Activated CD8-positive, alpha-beta memory T cell treated with anti-CD3 and anti-CD28 coated beads, Interleukin-2, amount 50 U/mL, for 1 hour (primary cell): ENCODE data around the gene RHOB.
"Not testable (repeated sequence)": the region's sequence is repeated elsewhere in the genome, so short reads cannot be mapped to it uniquely, and the experiment has no call there.

Experiments used
- DNase-seq: peaks from one replicate; pipeline ENCODE4 v3.0.0-alpha.2; 2020; ENCODE audit errors: extremely low read depth

Gene RHOB

DNA sequence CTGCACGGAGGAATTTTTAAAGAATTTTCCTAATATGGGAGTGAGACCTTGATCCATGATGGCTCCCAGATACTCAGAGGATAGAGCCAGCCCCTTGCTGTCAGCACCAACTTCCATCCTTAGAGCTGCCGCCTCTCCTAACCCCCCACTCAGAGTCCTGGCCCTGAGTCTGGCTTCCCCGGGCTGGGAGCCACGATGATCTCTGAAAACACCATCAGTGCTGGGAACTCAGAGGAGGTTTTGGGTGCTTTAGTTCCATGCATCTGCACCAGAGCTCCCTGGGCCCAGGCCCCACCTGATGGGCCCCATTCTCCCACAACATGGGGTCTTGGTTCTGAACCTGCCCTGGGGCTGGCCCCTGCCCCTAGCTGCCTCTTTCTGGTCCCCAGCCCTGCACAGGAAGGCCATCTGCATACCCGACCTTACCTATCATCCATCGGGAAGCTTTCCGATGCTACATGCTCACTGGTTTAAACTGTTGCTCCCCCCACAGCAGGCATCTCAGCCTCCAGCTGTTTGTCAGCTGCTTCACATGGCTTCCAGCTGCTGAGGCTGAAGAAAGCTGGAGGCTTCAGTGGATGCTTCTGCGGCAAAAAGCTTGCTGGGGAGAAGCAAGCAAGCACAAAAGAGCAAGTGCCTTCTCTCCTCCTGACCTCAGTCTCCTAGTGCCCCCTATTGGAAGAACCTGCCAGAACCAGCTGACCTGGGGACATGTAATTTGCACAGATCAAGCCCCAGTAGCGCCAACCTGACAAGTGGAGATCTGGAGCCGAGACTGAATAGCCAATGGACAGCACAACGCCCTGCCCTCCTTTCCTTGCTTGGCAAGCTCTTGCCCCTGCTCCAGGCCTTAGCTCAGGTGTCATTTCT, 24.2 kb upstream of the RHOB start:
- DNase-seq: no peak

DNA sequence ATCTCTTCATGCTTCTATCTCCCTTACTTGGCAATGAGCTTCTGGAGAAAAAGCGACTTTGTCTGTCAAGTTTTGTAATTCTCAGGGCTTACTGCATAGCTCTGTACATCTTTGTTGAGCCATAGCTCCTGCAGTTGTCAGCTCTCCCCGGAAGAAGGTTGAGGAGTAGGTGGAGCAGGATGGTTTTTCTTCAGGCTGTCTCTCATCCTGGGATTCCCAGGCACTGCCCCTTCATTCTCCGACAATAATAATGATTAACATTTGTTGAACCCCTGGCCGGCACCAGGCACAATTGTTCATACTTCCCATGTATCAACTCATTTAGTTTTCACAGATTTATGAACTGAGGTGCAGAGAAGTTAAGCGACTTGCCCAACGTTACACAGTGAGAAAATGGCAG, 23.5 kb upstream of the RHOB start:
- no peak for DNase-seq

- no peak for DNase-seq
These were observed 23.0 kb upstream of the RHOB start for GRCh38 chr2:20423847-20424246.

GRCh38 chr2:20424300-20425290, 22.3 kb upstream of the RHOB start:
- DNase-seq: no peak

GRCh38 chr2:20425371-20425881, 21.4 kb upstream of the RHOB start:
- DNase-seq: no peak

DNA sequence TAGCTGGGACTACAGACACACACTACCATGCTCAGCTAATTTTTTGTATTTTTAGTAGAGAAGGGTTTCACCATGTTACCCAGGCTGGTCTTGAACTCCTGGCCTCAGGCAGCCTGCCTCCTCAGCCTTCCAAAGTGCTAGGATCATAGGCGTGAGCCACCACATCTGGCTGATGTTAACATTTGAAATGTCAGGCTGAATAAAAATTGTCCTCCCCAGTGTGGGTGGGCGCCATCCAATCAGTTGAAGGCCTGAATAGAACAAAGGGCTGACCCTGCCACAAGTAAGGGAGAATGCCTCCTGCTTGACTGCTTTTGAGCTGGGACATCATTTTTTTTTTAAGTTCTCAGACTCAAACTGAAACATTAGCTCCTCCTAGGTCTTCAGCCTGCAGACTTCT, 21.0 kb upstream of the RHOB start:
- DNase-seq: no peak

- no peak for DNase-seq
These were observed 18.8 kb upstream of the RHOB start for GRCh38 chr2:20427931-20428526.

DNA sequence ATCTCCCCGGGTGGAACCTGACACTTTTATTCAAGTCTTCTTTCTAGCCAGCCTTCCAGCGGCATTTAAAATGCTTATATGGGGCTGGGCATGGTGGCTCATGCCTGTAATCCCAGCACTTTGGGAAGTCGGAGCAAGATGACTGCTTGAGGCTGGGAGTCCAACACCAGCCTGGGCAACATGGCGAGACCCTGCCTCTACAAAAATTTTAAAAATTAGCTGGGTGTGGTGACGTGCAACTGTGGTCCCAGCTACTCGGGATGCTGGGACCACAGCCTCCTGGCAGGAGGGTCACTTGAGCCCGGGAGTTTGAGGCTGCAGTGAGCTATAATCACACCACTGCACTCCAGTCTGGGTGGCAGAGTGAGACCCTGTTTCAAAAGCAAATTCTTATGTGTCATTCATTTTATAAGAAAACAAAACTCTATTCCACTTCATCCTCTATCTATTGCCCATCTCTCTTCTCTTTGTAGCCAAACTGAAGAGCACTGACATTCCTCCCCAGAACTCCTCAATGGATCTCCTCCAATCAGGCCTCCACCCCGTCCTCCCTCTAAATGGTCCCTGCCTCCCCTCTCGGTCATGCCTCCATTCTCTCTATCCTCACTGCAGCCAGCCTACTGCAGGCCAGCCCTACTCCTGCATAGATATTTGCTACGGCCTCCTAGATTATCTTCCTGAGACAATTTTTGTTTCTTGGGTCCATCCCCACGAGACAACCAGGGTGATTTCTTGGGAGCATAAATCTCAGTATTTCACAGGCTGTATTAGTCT, 18.0 kb upstream of the RHOB start:
- DNase-seq: no peak

DNA sequence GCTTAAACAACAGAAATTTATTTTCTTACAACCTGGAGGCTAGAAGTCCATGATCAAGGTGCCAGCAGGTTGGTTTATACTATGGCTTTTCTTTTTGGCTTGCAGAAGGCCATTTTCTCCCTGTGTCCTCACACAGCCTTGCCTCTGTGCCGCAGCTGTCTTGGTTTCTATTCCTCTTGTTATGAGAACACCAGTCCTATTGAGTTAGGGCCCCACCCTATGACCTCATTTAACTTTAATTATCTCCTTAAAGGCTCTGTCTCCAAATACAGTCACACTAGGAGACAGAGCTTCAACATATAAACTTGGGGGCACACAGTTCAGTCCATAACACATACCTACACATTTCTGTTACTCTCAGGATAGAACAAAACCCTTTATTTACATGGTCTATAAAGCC, 17.3 kb upstream of the RHOB start:
- DNase-seq: no peak

DNA sequence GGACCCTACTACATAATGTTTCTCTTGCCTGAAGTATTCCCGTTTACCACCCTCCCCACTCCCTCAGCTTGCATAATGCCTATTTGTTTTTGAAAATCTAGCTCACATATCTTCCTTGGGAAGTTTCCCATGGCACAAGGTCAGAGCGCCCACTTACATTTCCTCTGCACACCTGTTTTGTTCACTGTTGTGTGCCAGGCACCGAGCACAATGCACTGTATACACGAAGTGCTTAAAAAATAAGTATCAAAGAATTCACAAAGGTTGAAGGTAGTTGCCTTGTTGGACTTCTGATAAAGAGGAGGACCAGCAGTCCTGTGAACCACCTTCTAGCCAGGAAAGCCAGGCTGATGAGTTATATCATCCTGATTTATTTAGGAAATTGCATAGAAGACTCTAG, 16.8 kb upstream of the RHOB start:
- no peak for DNase-seq

DNA sequence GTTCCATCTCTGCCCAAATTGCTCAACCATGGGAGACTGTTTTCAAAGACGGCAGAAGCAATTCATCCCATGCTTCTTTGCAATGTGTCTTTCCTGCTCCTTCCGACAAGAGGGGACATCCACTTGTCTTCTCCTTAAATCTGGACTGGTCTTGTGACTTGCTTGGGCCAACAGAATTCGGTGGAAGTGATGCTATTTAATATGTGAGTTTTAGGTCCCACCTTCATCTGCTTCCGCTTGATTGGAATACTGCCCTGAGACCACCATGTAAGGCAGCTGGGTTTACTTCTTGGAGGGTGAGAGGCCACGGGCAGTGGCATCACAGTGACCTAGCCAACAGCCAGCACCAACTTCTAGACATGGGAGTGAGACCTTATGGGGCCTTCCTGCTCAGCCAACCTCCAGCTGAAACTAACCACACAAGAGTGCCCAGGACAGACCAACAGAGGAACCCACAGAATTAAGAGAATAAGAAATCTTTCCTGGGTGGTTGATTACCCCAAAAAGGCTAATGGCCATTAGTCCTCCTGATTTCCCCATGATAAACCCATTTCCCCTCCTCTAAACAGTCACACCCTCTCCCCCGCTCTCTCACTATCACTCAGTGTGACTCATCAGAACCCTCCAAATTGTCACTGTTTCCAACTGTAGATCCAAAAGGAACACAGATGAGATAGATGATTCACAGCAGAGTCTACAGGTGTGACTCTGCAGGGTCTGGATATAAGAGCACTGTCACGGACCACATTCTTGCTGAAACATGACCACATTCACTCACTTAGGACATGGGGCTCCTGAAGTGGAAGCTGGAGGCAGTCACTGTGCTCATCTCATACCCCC, 16.2 kb upstream of the RHOB start:
- no peak for DNase-seq

- no peak for DNase-seq
These were observed 15.6 kb upstream of the RHOB start for GRCh38 chr2:20431301-20431698.

DNA sequence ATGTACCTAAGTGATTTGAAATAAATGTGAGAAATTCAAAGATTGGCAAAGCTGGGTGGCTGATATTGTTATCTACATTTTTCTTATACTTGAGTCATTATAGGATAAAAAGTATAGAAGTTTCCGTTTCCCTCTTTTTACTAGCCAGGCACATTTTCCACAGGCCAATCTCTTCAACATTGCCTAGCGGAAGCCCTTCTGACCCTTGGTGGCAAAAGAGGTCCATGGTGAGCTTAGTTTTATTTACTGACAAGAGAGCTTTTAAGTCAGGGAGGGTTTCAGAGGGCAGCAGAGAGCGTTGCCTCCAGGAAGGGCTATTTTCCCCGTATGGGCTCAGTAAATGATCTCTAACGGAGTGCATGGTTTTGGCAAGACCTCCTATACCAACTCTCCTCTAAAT, 15.1 kb upstream of the RHOB start:
- DNase-seq: no peak

- no peak for DNase-seq
These were observed 14.2 kb upstream of the RHOB start for GRCh38 chr2:20432714-20433113.

- no peak for DNase-seq
These were observed 13.6 kb upstream of the RHOB start for GRCh38 chr2:20433249-20433648.

GRCh38 chr2:20433946-20434553, 12.8 kb upstream of the RHOB start:
- no peak for DNase-seq

- no peak for DNase-seq
These were observed 12.1 kb upstream of the RHOB start for GRCh38 chr2:20434588-20435294.

- DNase-seq: not testable (repeated sequence)
These were observed 11.4 kb upstream of the RHOB start for GRCh38 chr2:20435456-20435855.

DNA sequence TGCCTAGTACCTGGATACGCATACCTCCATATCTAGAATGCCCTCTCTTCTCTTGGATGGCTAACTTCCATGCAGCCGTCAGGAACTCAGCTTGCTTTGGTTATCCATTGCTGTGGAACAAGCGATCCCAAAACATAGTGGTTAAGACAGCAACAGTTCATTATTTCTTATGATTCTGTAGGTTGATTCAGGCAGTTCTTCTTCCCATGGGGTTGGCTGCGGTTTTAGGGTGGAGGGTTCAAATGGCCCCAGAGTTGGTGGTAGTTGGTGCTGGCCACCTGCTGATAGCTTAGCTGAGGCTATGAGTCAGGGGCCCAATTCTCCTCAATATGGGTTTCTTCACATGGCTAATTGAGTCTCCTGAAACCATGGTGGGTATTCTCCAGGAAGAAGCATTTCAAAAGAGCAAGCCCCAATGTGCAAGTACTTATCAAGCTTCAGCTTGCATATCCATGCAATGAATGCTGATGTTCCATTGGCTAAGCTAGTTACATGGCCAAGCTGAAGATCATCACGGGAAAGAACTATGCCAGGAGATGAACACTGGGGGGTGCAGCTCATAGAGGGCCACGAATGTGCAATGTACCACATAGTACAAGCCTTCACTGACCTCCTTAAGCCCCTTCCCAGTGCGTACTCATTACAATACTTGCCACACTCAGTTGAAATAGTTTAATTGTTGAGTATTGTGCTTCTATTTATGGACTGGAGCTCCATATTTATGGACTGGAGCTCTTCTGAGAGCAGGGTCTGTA, 10.0 kb upstream of the RHOB start:
- DNase-seq: no peak
